Lung (tissue), 12 donors: ENCODE measurements around the gene FAM177A1. TPM values are rescaled to one million over a fixed set of nuclear protein-coding genes. Genes with fewer than 3 reads are reported as not detected.
"Not testable (repeated sequence)": the region's sequence is repeated elsewhere in the genome, so short reads cannot be mapped to it uniquely, and the experiment has no call there.

Experiments used
- ATAC-seq: fragments of 200-7000 bp; cut with Tn5 transposase; one replicate; pipeline ENCODE4 v1.9.1; 2020; ENCODE audit warnings: moderate number of reproducible peaks; ENCODE audit not compliant: insufficient read depth, low FRiP score
- DNase-seq, 3 donors: peaks; one replicate each; pipeline ENCODE4 v3.0.0-alpha.2; 2013 to 2017
- H3K27ac ChIP-seq, 2 donors: one replicate each; pipeline ENCODE4 v1.5.1; 2013; ENCODE audit warnings: mild to moderate bottlenecking in 2 of 2, moderate library complexity in 2 of 2, control low read depth in 1 of 2, inconsistent platforms in 1 of 2, low read depth in 1 of 2, low read length in 1 of 2
- H3K27me3 ChIP-seq, 3 donors: one replicate each; pipeline ENCODE4 v1.5.1; 2013; ENCODE audit warnings: low read length in 2 of 3; ENCODE audit not compliant: control insufficient read depth in 3 of 3, insufficient read depth in 3 of 3
- H3K36me3 ChIP-seq, 4 donors: one replicate each; pipeline ENCODE4 v1.5.1; 2013; ENCODE audit warnings: low read length in 4 of 4, mild to moderate bottlenecking in 1 of 4, moderate library complexity in 1 of 4; ENCODE audit not compliant: control insufficient read depth in 4 of 4, insufficient read depth in 4 of 4
- H3K4me1 ChIP-seq, 5 donors: one replicate each; pipeline ENCODE4 v1.5.1; 2013; ENCODE audit warnings: low read length in 5 of 5, mild to moderate bottlenecking in 2 of 5, moderate library complexity in 1 of 5; ENCODE audit not compliant: control insufficient read depth in 5 of 5, insufficient read depth in 5 of 5
- H3K4me3 ChIP-seq: one replicate; pipeline ENCODE4 v1.5.1; 2013; ENCODE audit warnings: mild to moderate bottlenecking, control low read depth, moderate library complexity
- H3K9ac ChIP-seq, 2 donors: one replicate each; pipeline ENCODE4 v1.5.1; 2013; ENCODE audit warnings: low read length in 2 of 2, control low read depth in 1 of 2; ENCODE audit not compliant: insufficient read depth in 1 of 2
- H3K9me3 ChIP-seq, 4 donors: one replicate each; pipeline ENCODE4 v1.5.1; 2013; ENCODE audit warnings: low read length in 3 of 4, mild to moderate bottlenecking in 1 of 4, moderate library complexity in 1 of 4; ENCODE audit not compliant: control insufficient read depth in 4 of 4, insufficient read depth in 3 of 4
- CTCF ChIP-seq: IDR thresholded peaks from 2 replicates; pipeline ENCODE4 v1.5.1; 2012; ENCODE audit warnings: mild to moderate bottlenecking; ENCODE audit errors: control extremely low read depth, extremely low read depth
- WGBS, 2 donors: extraction: QIAGEN DNeasy Blood & Tissue Kit; methylation state at CpG; one replicate each; pipeline ENCODE4 v1.1.7; 2013; 5-methylcytosine and 5-hydroxymethylcytosine counted together
- polyA plus RNA-seq, 2 donors: library from polyadenylated mRNA; stranded (reverse); fragments of 200-250 nt; gene quantifications; one replicate each; pipeline ENCODE4 v1.2.1, GENCODE V29; 2013
- total RNA-seq, 2 donors: library from RNA; depleted of rRNA in 1 of 2; stranded (reverse); fragments of >200 nt in 1 of 2; gene quantifications; one replicate each; pipeline ENCODE4 v1.2.1, GENCODE V29; 2014 to 2021
- donor health status: control.
- donor health status: control.
- donor health status: Bipolar disorder and iron deficiency.
- donor health status: healthy.
- donor health status: DM: yes; HTN: yes; CAD: no.

Gene FAM177A1
- total and polyA plus RNA-seq, 4 donors, result 62.3 to 153 (median 81.0) TPM

DNA sequence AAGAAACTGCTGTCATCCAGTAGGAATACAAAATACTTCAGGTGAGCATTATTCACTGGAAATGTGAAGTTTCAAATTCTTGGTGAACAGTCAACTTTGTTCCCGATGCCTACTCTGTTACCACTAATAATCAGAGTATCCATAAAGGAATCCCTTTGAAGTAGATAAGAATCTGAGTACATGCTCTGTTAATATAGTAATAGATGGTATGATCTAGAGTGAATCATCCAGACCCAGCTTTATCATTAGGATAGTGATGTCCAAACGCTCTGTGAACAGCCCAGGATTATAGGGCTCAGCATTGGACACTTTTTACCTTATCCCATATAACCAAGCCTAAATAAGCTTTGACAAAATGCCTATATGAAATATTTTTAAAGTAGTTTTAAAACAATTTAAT is 42.4 kb downstream of the FAM177A1 start:
- H3K9me3 ChIP-seq, result no peaks in the 10 kb centered on the region
- no peak for TF ChIP-seq CTCF
- H3K27ac ChIP-seq, result no peak overlapping the region
- no peaks in the 10 kb centered on the region for H3K27me3 ChIP-seq
- ATAC-seq (no peak), DNase-seq (no peak)
- no peak overlapping the region for H3K9ac ChIP-seq
- 94% methylated on average over 2 of the region's 2 CpGs for whole genome bisulfite sequencing, 2 donors
- H3K4me3 ChIP-seq, result no peak overlapping the region
- peaks cover 14 to 23% (median 18%) of the 10 kb centered on the region in 4 donors for H3K36me3 ChIP-seq
- no peaks in the 10 kb centered on the region for H3K4me1 ChIP-seq

DNA sequence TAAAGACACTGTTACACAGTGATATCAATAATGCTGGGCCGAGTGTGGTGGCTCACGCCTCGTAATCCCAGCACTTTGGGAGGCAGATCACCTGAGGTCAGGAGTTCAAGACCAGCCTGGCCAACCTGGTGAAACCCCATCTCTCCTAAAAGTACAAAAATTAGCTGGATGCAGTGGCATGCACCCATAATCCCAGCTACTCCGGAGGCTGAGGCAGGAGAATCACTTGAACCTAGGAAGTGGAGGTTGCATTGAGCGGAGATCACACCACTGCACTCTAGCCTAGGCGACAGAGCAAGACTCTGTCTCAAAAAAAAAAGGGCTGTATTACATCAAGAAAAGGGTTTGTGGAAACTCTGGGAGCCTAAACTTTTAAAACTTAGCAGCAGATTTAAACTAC is 48.6 kb downstream of the FAM177A1 start:
- DNase-seq, H3K27ac ChIP-seq, H3K9ac ChIP-seq, H3K4me3 ChIP-seq, ATAC-seq, H3K4me1 ChIP-seq, H3K9me3 ChIP-seq, H3K27me3 ChIP-seq: not testable (repeated sequence)
- 96 to 98% methylated on average over 6 of the region's 6 CpGs for WGBS, 2 donors
- peaks cover 17 to 35% (median 26%) of the 10 kb centered on the region in 4 donors for H3K36me3 ChIP-seq

DNA sequence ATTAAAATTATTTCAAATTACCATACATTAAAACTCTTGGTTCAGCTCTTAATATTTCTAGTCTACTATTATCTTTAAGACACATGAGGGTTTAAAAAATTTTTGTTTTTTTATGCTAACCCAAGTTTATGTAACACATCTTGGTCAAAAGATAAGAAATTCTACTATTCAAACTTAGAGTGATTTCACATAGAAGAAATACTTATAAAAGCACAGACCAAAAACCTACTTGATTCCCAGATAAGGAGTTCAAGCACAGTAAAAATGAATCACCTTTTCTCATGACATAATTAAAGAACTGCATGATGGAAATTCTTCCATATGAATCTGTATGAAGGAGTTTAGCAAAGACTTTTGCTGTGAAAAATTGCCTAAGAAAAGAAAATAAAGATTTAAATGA is 61.8 kb downstream of the FAM177A1 start:
- no peak for DNase-seq
- Histone ChIP-seq H3K4me1 (no peaks in the 10 kb centered on the region), H3K27ac (no peak overlapping the region), H3K36me3 (peaks cover 17 to 33% (median 26%) of the 10 kb centered on the region in 4 donors), H3K9me3 (no peaks in the 10 kb centered on the region), H3K9ac (no peak overlapping the region), H3K27me3 (no peaks in the 10 kb centered on the region), H3K4me3 (no peak overlapping the region)
- ATAC-seq, result no peak
- no peak for TF ChIP-seq CTCF

DNA sequence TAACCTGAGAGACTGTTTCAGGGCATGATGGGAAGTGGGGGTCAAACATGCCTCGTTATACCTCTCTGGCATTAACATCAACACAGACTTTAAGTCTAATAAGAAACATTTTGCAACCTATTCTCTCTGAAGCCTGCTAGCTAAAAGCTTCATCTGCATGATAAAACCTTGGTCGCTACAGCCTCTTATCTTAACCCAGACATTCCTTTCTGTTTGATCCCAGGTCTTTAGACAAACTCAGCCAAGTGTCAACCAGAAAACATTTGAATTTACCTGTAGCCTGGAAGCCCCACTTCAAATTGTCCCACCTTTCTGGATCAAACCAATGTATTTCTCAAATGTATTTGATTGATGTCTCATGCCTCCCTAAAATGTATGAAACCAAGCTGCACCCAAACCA is 66.6 kb downstream of the FAM177A1 start:
- no peak overlapping the region for H3K4me3 ChIP-seq
- WGBS, 2 donors, result 93 to 94% methylated on average over 2 of the region's 2 CpGs
- no peaks in the 10 kb centered on the region for H3K9me3 ChIP-seq
- H3K9ac ChIP-seq, result no peak overlapping the region
- H3K4me1 ChIP-seq, result no peaks in the 10 kb centered on the region
- TF ChIP-seq CTCF, result no peak
- no peaks in the 10 kb centered on the region for H3K27me3 ChIP-seq
- DNase-seq (no peak), ATAC-seq (no peak)
- H3K27ac ChIP-seq, result no peak overlapping the region
- H3K36me3 ChIP-seq, result peaks cover 17 to 37% (median 25%) of the 10 kb centered on the region in 4 donors
